A673 (cell line): ENCODE measurements around the gene KLHDC9.

ENCODE experiments used
- CTCF ChIP-seq: fragments of 300-800, 200-600 bp; sonication (generic); conservative IDR thresholded peaks from 2 replicates; pipeline ENCODE4 v1.5.1; 2017; ENCODE audit warnings: low read depth, mild to moderate bottlenecking, antibody characterized with exemption, low read length, moderate library complexity, mixed read lengths
- EZH2 ChIP-seq: fragments of 200-600 bp; sonication (generic); IDR thresholded peaks from 2 replicates; pipeline ENCODE4 v1.6.1; 2017; ENCODE audit warnings: borderline replicate concordance, low read depth, mild to moderate bottlenecking, mixed read lengths, antibody characterized with exemption, low read length; ENCODE audit not compliant: poor library complexity, severe bottlenecking

- TF ChIP-seq CTCF: no peak
- TF ChIP-seq EZH2: no peak
These were observed 47.7 kb downstream of the KLHDC9 start for GRCh38 chr1:161145832-161146231.
